ENCODE data around the gene ZNF91.

- TF ChIP-seq, protein P1, sequence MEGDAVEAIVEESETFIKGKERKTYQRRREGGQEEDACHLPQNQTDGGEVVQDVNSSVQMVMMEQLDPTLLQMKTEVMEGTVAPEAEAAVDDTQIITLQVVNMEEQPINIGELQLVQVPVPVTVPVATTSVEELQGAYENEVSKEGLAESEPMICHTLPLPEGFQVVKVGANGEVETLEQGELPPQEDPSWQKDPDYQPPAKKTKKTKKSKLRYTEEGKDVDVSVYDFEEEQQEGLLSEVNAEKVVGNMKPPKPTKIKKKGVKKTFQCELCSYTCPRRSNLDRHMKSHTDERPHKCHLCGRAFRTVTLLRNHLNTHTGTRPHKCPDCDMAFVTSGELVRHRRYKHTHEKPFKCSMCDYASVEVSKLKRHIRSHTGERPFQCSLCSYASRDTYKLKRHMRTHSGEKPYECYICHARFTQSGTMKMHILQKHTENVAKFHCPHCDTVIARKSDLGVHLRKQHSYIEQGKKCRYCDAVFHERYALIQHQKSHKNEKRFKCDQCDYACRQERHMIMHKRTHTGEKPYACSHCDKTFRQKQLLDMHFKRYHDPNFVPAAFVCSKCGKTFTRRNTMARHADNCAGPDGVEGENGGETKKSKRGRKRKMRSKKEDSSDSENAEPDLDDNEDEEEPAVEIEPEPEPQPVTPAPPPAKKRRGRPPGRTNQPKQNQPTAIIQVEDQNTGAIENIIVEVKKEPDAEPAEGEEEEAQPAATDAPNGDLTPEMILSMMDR (conservative IDR thresholded peaks at IDR 0.05; ENCODE audit: low read depth, low read length) = no peak
- TF ChIP-seq CEBPB (IDR thresholded peaks at IDR 0.05; ENCODE audit: low read depth, low read length) (no peak), MXI1 (IDR thresholded peaks at IDR 0.05; ENCODE audit: borderline replicate concordance, low read depth, low read length) (no peak), RAD21 (IDR thresholded peaks at IDR 0.05; ENCODE audit: low read length) (no peak), POLR2A (IDR thresholded peaks at IDR 0.05; ENCODE audit: low read depth, low read length) (no peak), RFX5 (IDR thresholded peaks at IDR 0.05; ENCODE audit: low read depth, low read length) (no peak), FOS (IDR thresholded peaks at IDR 0.05; ENCODE audit: low read depth, low read length) (no peak), MAFK (IDR thresholded peaks at IDR 0.05; ENCODE audit: low read depth, low read length) (no peak), BHLHE40 (IDR thresholded peaks at IDR 0.05; ENCODE audit: low read depth, low read length) (no peak), CHD1 (IDR thresholded peaks at IDR 0.05; ENCODE audit: low read depth, low read length) (no peak), MAZ (IDR thresholded peaks at IDR 0.05; ENCODE audit: borderline replicate concordance, low read depth, low read length) (no peak), NFE2L2 (IDR thresholded peaks at IDR 0.05; ENCODE audit: low read depth, low read length) (no peak)
- TF ChIP-seq, protein P2, sequence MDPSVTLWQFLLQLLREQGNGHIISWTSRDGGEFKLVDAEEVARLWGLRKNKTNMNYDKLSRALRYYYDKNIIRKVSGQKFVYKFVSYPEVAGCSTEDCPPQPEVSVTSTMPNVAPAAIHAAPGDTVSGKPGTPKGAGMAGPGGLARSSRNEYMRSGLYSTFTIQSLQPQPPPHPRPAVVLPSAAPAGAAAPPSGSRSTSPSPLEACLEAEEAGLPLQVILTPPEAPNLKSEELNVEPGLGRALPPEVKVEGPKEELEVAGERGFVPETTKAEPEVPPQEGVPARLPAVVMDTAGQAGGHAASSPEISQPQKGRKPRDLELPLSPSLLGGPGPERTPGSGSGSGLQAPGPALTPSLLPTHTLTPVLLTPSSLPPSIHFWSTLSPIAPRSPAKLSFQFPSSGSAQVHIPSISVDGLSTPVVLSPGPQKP (IDR thresholded peaks at IDR 0.05; ENCODE audit: borderline replicate concordance, low read depth, low read length) = no peak
- TF ChIP-seq, protein P3, sequence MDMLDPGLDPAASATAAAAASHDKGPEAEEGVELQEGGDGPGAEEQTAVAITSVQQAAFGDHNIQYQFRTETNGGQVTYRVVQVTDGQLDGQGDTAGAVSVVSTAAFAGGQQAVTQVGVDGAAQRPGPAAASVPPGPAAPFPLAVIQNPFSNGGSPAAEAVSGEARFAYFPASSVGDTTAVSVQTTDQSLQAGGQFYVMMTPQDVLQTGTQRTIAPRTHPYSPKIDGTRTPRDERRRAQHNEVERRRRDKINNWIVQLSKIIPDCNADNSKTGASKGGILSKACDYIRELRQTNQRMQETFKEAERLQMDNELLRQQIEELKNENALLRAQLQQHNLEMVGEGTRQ (IDR thresholded peaks at IDR 0.05; ENCODE audit: low read depth, low read length) = no peak
Measured at GRCh38 chr19:23343434-23344010, 51.7 kb downstream of the ZNF91 start.
